K562 (cell line): ENCODE results near the gene ADCY4. TPM values are rescaled to one million over a fixed set of nuclear protein-coding genes. Genes with fewer than 3 reads are reported as not detected.
"Not testable (repeated sequence)": the region's sequence is repeated elsewhere in the genome, so short reads cannot be mapped to it uniquely, and the experiment has no call there.

Experiments used
- ATAC-seq: fragments of 200-7000 bp; cut with Tn5 transposase; 3 replicates; pipeline ENCODE4 v1.9.1; 2020; ENCODE audit warnings: moderate library complexity
- BruUV-seq: library from RNA; stranded (reverse); fragments of 400-500 nt; replicated peaks from 2 replicates; lab custom pipeline; 2021; lab: Mats Ljungman, UMichigan
- CTCF ChIA-PET: fragments of 300-600 bp; formaldehyde crosslinking; extraction: SDS; loops from one replicate; lab custom pipeline; 2021; ENCODE audit warnings: low intra/inter-chr PET ratio; lab: Yijun Ruan, JAX
- POLR2A ChIA-PET: fragments of 300-600, 350-650 bp; sonication (Branson Sonifier 250); formaldehyde crosslinking; extraction: SDS; loops from one replicate; lab custom pipeline; 2021; ENCODE audit warnings: antibody characterized with exemption, inconsistent platforms; lab: Yijun Ruan, JAX
- DNase-seq, 4 experiments: peaks; one replicate each; pipeline versions ENCODE4 v3.0.0 to v3.0.0-alpha.2; 2011 to 2018; ENCODE audit warnings: low spot score in 3 of 4, mixed read lengths in 3 of 4; ENCODE audit errors: extremely low read depth in 1 of 4
- FAIRE-seq: peaks from 2 replicates; lab custom pipeline; 2011; peaks lifted over from hg19 to GRCh38; lab: Jason Lieb, UNC
- H2AFZ ChIP-seq: 2 replicates; pipeline ENCODE4 v1.6.0; 2011; ENCODE audit warnings: low read depth, low read length, control low read depth, inconsistent platforms
- H3K27ac ChIP-seq: fragments of 200-600 bp; 3 replicates; pipeline ENCODE4 v1.8.0; 2011; ENCODE audit warnings: low read depth, mild to moderate bottlenecking, control low read depth, inconsistent platforms, low read length, moderate library complexity, mixed read lengths; ENCODE audit errors: extremely low read depth
- H3K27me3 ChIP-seq, 2 experiments: fragments of 300-600 bp in 1 of 2; 2 replicates in 1 of 2; 3 replicates in 1 of 2; pipeline versions ENCODE4 v1.6.0 to v1.8.0; 2011; ENCODE audit warnings: inconsistent platforms in 2 of 2, low read length in 2 of 2, mild to moderate bottlenecking in 1 of 2, mixed read lengths in 1 of 2, moderate library complexity in 1 of 2; ENCODE audit not compliant: control insufficient read depth in 2 of 2, insufficient read depth in 2 of 2
- H3K36me3 ChIP-seq: fragments of 300-600 bp; 3 replicates; pipeline ENCODE4 v1.8.0; 2011; ENCODE audit warnings: mild to moderate bottlenecking, low read length, inconsistent platforms; ENCODE audit not compliant: control insufficient read depth, insufficient read depth
- H3K4me1 ChIP-seq, 2 experiments: fragments of 200-600 bp in 1 of 2; replicated peaks in 1 of 2; 2 replicates in 1 of 2; 3 replicates in 1 of 2; pipeline versions ENCODE4 v1.5.1 to v1.8.0; 2011; ENCODE audit warnings: inconsistent platforms in 2 of 2, low read length in 2 of 2, mild to moderate bottlenecking in 1 of 2, mixed read lengths in 1 of 2, moderate library complexity in 1 of 2; ENCODE audit not compliant: control insufficient read depth in 2 of 2, insufficient read depth in 2 of 2
- H3K4me2 ChIP-seq: 2 replicates; pipeline ENCODE4 v1.6.1; 2011; ENCODE audit warnings: low read length, control low read depth, inconsistent platforms, mixed read lengths; ENCODE audit not compliant: insufficient read depth
- H3K4me3 ChIP-seq: fragments of 200-600 bp; sonication (generic), shearing (Covaris generic); 2 replicates; pipeline ENCODE4 v1.5.1; 2016; ENCODE audit warnings: control low read depth, inconsistent platforms
- H3K79me2 ChIP-seq: fragments of 200-600 bp; 3 replicates; pipeline ENCODE4 v1.8.0; 2011; ENCODE audit warnings: low read length, inconsistent platforms; ENCODE audit not compliant: control insufficient read depth, insufficient read depth
- H3K9ac ChIP-seq, 2 experiments: 2 replicates each; pipeline versions ENCODE4 v1.6.0 to v1.6.1; 2011; ENCODE audit warnings: low read depth in 2 of 2, low read length in 2 of 2, control low read depth in 1 of 2, inconsistent platforms in 1 of 2, mild to moderate bottlenecking in 1 of 2, mixed read lengths in 1 of 2; ENCODE audit not compliant: insufficient read depth in 1 of 2
- H3K9me1 ChIP-seq: one replicate; pipeline ENCODE4 v1.6.0; 2011; ENCODE audit warnings: inconsistent platforms, mild to moderate bottlenecking, low read length, moderate library complexity; ENCODE audit not compliant: control insufficient read depth, insufficient read depth
- H3K9me3 ChIP-seq: replicated peaks from 2 replicates; pipeline ENCODE4 v1.5.1; 2011; ENCODE audit warnings: low read depth, low read length, inconsistent platforms; ENCODE audit not compliant: control insufficient read depth, insufficient read depth
- H4K20me1 ChIP-seq: replicated peaks from 2 replicates; pipeline ENCODE4 v1.6.1; 2011; ENCODE audit warnings: low read length, inconsistent platforms, mixed read lengths; ENCODE audit not compliant: control insufficient read depth, insufficient read depth
- ATF1 ChIP-seq, 2 experiments: fragments of 450-650 bp in 1 of 2; IDR thresholded peaks; 2 replicates each; pipeline ENCODE4 v1.6.1; 2016; ENCODE audit warnings: missing compliant biosample characterization in 1 of 2, missing genetic modification characterization in 1 of 2
- CREB1 ChIP-seq, 2 experiments: sonication (generic) in 1 of 2; formaldehyde crosslinking in 1 of 2; IDR thresholded peaks; 2 replicates each; pipeline versions ENCODE4 v1.6.1 to v1.8.0; 2012 to 2022; ENCODE audit warnings: inconsistent platforms in 1 of 2, mild to moderate bottlenecking in 1 of 2, missing genetic modification reagents in 1 of 2, moderate library complexity in 1 of 2
- CTCF ChIP-seq, 3 experiments: IDR thresholded peaks in 2 of 3; conservative IDR thresholded peaks in 1 of 3; 2 replicates each; pipeline ENCODE4 v1.5.1; 2011 to 2012; ENCODE audit warnings: low read length in 3 of 3, mild to moderate bottlenecking in 3 of 3, control low read depth in 2 of 3, improper control_type of control experiment in 1 of 3, inconsistent platforms in 1 of 3, low read depth in 1 of 3, mixed read lengths in 1 of 3, moderate library complexity in 1 of 3; ENCODE audit not compliant: insufficient read depth in 2 of 3
- DEAF1 ChIP-seq: fragments of 450-650 bp; formaldehyde crosslinking; IDR thresholded peaks from 2 replicates; pipeline ENCODE4 v1.4.0; 2020; ENCODE audit warnings: mild to moderate bottlenecking, moderate library complexity
- RAD21 ChIP-seq, 2 experiments: fragments of 250-450 bp in 1 of 2; fragments of 450-650 bp in 1 of 2; sonication (Bioruptor Pico) in 1 of 2; formaldehyde crosslinking in 1 of 2; IDR thresholded peaks in 1 of 2; conservative IDR thresholded peaks in 1 of 2; 2 replicates each; pipeline versions ENCODE4 v1.4.0 to v1.8.0; 2020 to 2022; ENCODE audit warnings: mild to moderate bottlenecking in 2 of 2, moderate library complexity in 1 of 2
- REST ChIP-seq, 2 experiments: fragments of 450-650 bp; formaldehyde crosslinking in 1 of 2; IDR thresholded peaks; 2 replicates each; pipeline versions ENCODE4 v1.4.0 to v1.6.1; 2014 to 2020; ENCODE audit warnings: mild to moderate bottlenecking in 2 of 2, borderline replicate concordance in 1 of 2, low read depth in 1 of 2
- STAG1 ChIP-seq: sonication (generic); formaldehyde crosslinking; IDR thresholded peaks from 2 replicates; pipeline ENCODE4 v1.5.0; 2020; ENCODE audit warnings: missing genetic modification reagents, borderline replicate concordance
- WGBS: fragments of 100-300 bp; shearing (Covaris generic); methylation state at CpG from one replicate; pipeline ENCODE4 v1.1.6; 2016; ENCODE audit warnings: low coverage, mixed read lengths; ENCODE audit not compliant: insufficient coverage; ENCODE audit errors: missing lambda C conversion rate; 5-methylcytosine and 5-hydroxymethylcytosine counted together
- in situ Hi-C: fragments of 300-500 bp; cut with MboI; formaldehyde crosslinking; loops from 4 replicates; pipeline ENCODE4 v1.15.0; 2018; ENCODE audit warnings: inconsistent platforms, mixed read lengths
- intact Hi-C: fragments of 100-400 bp; cut with micrococcal nuclease; formaldehyde crosslinking; loops from 2 replicates; pipeline ENCODE4 v1.14.2; 2022
- polyA plus RNA-seq, 8 experiments: library from polyadenylated mRNA; depleted of rRNA in 4 of 8; stranded (reverse) in 5 of 8; unstranded in 3 of 8; fragments of >200 nt; fragmentation: Nextera tagmentation in 2 of 8; fragmentation: Illumina TruSeq in 1 of 8; extraction: Ambion mirVana in 2 of 8; extraction: Trizol in 1 of 8; gene quantifications; 2 replicates each; pipeline versions ENCODE4 v1.2.1 to v1.2.3, GENCODE V29; 2011 to 2014; ENCODE audit warnings: inconsistent platforms in 1 of 8, missing spikeins in 1 of 8
- total RNA-seq, 7 experiments: library from RNA; depleted of rRNA in 6 of 7; stranded (reverse); fragments of >200 nt in 6 of 7; fragmentation: Illumina TruSeq in 2 of 7; extraction: Trizol in 2 of 7; gene quantifications; 2 replicates each; pipeline versions ENCODE4 v1.2.1 to v1.2.3, GENCODE V29; 2011 to 2021; ENCODE audit warnings: low replicate concordance in 1 of 7

Gene ADCY4
- total and polyA plus RNA-seq, 9 of the 15 experiments (the other 6 are each of a cell fraction or from before 2014, with no cell fraction given), result 0.04 to 0.31 (median 0.15) TPM; not detected in 2

GRCh38 chr14:24327914-24328313 lies 7.0 kb downstream of the ADCY4 start:
- DNase-seq, result peak in 1 of 4 experiments; percentile 37
- CTCF ChIA-PET, result interaction anchor here (1.5 to 1.7 kb wide), 2 partner anchors 103 to 108 kb away, joined by 5 read pairs; no protein-coding TSS in a partner anchor
- not testable (repeated sequence) for BruUV-seq; TF ChIP-seq ATF1 (CRISPR knock-in tag; IDR thresholded peaks at IDR 0.05); CREB1 (IDR thresholded peaks at IDR 0.05); REST (CRISPR knock-in tag; IDR thresholded peaks at IDR 0.05; ENCODE audit: low read depth)
- TF ChIP-seq ATF1 (tag; IDR thresholded peaks at IDR 0.05) (peak; percentile 57), CREB1 (CRISPR knock-in tag; IDR thresholded peaks at IDR 0.05) (peak; percentile 62; the same call in 1 of the 2 replicates), DEAF1 (CRISPR knock-in tag) (0 out of 2 replicates have a peak, but pooled peaks have one; percentile 10), CTCF (IDR thresholded peaks at IDR 0.05 in 2 of 3, conservative IDR thresholded peaks at IDR 0.05 in 1 of 3; ENCODE audit: insufficient read depth in 2 of 3, low read depth in 1 of 3, low read length in 3 of 3) (peak; percentile 30 to 37 (median 31); a peak in 4 of 6 replicates), STAG1 (CRISPR knock-in tag) (peak; percentile 20; the same call in 1 of the 2 replicates), REST (IDR thresholded peaks at IDR 0.05; ENCODE audit: borderline replicate concordance) (peak; percentile 45; the same call in 1 of the 2 replicates), RAD21 (CRISPR knock-in tag; conservative IDR thresholded peaks at IDR 0.05 in 1 of 2, IDR thresholded peaks at IDR 0.05 in 1 of 2) (peak; percentile 44 to 73; a peak in 3 of 4 replicates)

More at GRCh38 chr14:24327914-24328313, 7.0 kb downstream of the ADCY4 start:
- H3K79me2 ChIP-seq, H3K36me3 ChIP-seq, H3K4me2 ChIP-seq, H3K9ac ChIP-seq, H2AFZ ChIP-seq, H3K9me1 ChIP-seq, ATAC-seq, H4K20me1 ChIP-seq, H3K27me3 ChIP-seq, H3K27ac ChIP-seq, H3K4me3 ChIP-seq, H3K9me3 ChIP-seq: not testable (repeated sequence)
- peaks cover 5 to 20% of the 10 kb centered on the region in 2 experiments; a peak in 4 of 5 replicates for H3K4me1 ChIP-seq
- in situ Hi-C loops (loop anchor here (25.0 kb wide), 1 partner anchor 359 kb away; no protein-coding TSS in a partner anchor), intact Hi-C loops (loop anchor here (1.0 kb wide), 1 partner anchor 103 kb away; no protein-coding TSS in a partner anchor)
- peak; percentile 75 for FAIRE-seq
- POLR2A ChIA-PET, result interaction anchor here (1.1 to 1.3 kb wide), 2 partner anchors 104 to 109 kb away, joined by 3 to 6 read pairs; no protein-coding TSS in a partner anchor
- WGBS, result 0% methylated on average over 6 of the region's 9 CpGs
